ENCODE results near the gene TFG. TPM values are rescaled to one million over a fixed set of nuclear protein-coding genes. Genes with fewer than 3 reads are reported as not detected.

TFG gene
- total RNA-seq, 4 donors from 2014 or later: 118 to 147 (median 138) TPM

GRCh38 chr3:100760377-100760776 lies 51.1 kb downstream of the TFG start:
- intact Hi-C loops (cut with DNase I): no loop called here
- TF ChIP-seq CTCF (IDR thresholded peaks at IDR 0.05): no peak
- no peak for TF ChIP-seq POLR2A (IDR thresholded peaks at IDR 0.05)
- H3K4me3 ChIP-seq (replicated peaks in 1 of 3): no peak overlapping the region
- H3K27me3 ChIP-seq: no peaks in the 10 kb centered on the region
- H3K27ac ChIP-seq: no peak overlapping the region
- H3K4me1 ChIP-seq: peaks cover 11 to 12% of the 10 kb centered on the region in 2 donors
- no peaks in the 10 kb centered on the region for H3K9me3 ChIP-seq
- WGBS, 2 donors: 47 to 52% methylated on average over 4 of the region's 4 CpGs
- H3K36me3 ChIP-seq: no peaks in the 10 kb centered on the region
- no peak for DNase-seq

- Histone ChIP-seq H3K27me3 (no peaks in the 10 kb centered on the region), H3K36me3 (no peaks in the 10 kb centered on the region), H3K4me3 (replicated peaks in 1 of 3) (no peak overlapping the region), H3K9me3 (no peaks in the 10 kb centered on the region), H3K27ac (no peak overlapping the region), H3K4me1 (peaks cover under 1 to 2% of the 10 kb centered on the region in 2 donors)
- no peak for DNase-seq
- intact Hi-C loops (cut with DNase I): no loop called here
- TF ChIP-seq POLR2A (IDR thresholded peaks at IDR 0.05) (no peak), CTCF (IDR thresholded peaks at IDR 0.05) (peak in 2 of 6 experiments; percentile 12 to 18)
- WGBS, 2 donors: 63 to 73% methylated on average over 1 of the region's 1 CpG
Measured at GRCh38 chr3:100761211-100761942, 52.1 kb downstream of the TFG start.

GRCh38 chr3:100761951-100762350 lies 52.7 kb downstream of the TFG start:
- Histone ChIP-seq H3K4me1 (no peaks in the 10 kb centered on the region), H3K36me3 (no peaks in the 10 kb centered on the region), H3K27me3 (no peaks in the 10 kb centered on the region), H3K27ac (no peak overlapping the region), H3K4me3 (replicated peaks in 1 of 3) (no peak overlapping the region), H3K9me3 (no peaks in the 10 kb centered on the region)
- DNase-seq: no peak
- no peak for TF ChIP-seq CTCF (IDR thresholded peaks at IDR 0.05)
- TF ChIP-seq POLR2A (IDR thresholded peaks at IDR 0.05): no peak
- intact Hi-C loops (cut with DNase I): no loop called here

- no peak for TF ChIP-seq CTCF (IDR thresholded peaks at IDR 0.05)
- TF ChIP-seq POLR2A (IDR thresholded peaks at IDR 0.05): no peak
- Histone ChIP-seq H3K4me3 (replicated peaks in 1 of 3) (no peak overlapping the region), H3K9me3 (no peaks in the 10 kb centered on the region), H3K27ac (no peak overlapping the region), H3K36me3 (no peaks in the 10 kb centered on the region), H3K27me3 (no peaks in the 10 kb centered on the region), H3K4me1 (no peaks in the 10 kb centered on the region)
- intact Hi-C loops (cut with DNase I): no loop called here
- no peak for DNase-seq
- WGBS, 2 donors: 87 to 88% methylated on average over 3 of the region's 3 CpGs
Measured at GRCh38 chr3:100765437-100765975, 56.2 kb downstream of the TFG start.

- no peak for TF ChIP-seq CTCF (IDR thresholded peaks at IDR 0.05)
- no peak for TF ChIP-seq POLR2A (IDR thresholded peaks at IDR 0.05)
- 86 to 95% methylated on average over 2 of the region's 2 CpGs for WGBS, 2 donors
- DNase-seq: no peak
- H3K36me3 ChIP-seq: no peaks in the 10 kb centered on the region
- H3K27ac ChIP-seq: no peak overlapping the region
- H3K9me3 ChIP-seq: no peaks in the 10 kb centered on the region
- intact Hi-C loops (cut with DNase I): no loop called here
- H3K4me3 ChIP-seq (replicated peaks in 1 of 3): no peak overlapping the region
- H3K4me1 ChIP-seq: no peaks in the 10 kb centered on the region
- no peaks in the 10 kb centered on the region for H3K27me3 ChIP-seq
Measured at GRCh38 chr3:100766069-100766468, 56.8 kb downstream of the TFG start.

All from thyroid gland (tissue), 4 donors.